PFSK-1 (cell line): ENCODE results near the gene SPAG7.

Experiments
- POLR2AphosphoS5 ChIP-seq: IDR thresholded peaks from 2 replicates; pipeline ENCODE4 v1.6.1; 2012; ENCODE audit warnings: low read depth, mild to moderate bottlenecking, control low read depth, low read length, moderate library complexity
- TF ChIP-seq, protein P1 (sequence below), 2 experiments: IDR thresholded peaks; 2 replicates each; pipeline versions ENCODE4 v1.6.1 to v1.8.0; 2011 to 2012; ENCODE audit warnings: low read depth in 2 of 2, low read length in 2 of 2, control low read depth in 1 of 2, inconsistent platforms in 1 of 2, mild to moderate bottlenecking in 1 of 2, moderate library complexity in 1 of 2; ENCODE audit not compliant: insufficient read depth in 1 of 2

DNA sequence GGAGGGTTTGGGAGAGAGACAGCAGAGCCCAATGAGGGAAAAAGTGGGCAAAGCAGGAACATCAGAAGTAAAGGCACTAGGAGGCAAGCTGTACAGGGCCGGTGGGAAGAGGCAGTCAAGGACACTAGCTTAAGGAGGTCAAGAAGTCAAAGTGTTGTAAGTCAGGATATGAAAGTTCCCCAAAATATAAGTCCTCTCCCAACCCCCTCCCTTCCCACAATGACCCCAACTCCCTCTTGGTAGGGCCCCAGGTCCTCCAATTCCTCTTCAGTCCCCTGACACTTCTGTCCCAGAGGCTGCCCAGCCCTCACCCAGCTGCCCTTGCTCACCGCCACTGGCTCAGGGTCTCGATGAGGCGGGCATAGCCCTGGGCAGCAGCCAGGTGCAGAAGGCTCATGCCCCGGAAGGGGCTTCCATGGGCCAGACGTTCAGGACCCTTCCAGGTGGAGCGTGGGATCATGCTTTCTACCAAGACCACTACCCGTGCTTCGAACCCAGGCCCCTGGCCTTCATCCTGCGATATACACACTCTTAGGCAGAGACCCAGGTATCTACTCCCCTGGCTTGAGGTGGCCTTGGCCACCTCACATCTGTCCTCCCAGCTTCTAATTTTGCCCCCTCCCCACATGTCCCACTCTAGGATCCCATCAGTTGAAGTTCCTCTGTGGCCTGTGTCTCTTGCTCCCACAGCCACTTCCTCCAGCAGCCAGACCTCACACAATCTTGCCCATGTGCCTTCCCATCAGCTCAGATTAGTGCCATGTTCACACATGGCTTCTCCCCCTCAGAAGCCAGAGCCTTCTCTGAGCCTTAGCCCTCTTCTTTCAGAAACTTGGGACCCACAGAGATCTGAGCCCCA lies 5.9 kb upstream of the SPAG7 start:
- no peak; the same call in none of the 2 replicates for TF ChIP-seq POLR2AphosphoS5
- TF ChIP-seq, protein P1, sequence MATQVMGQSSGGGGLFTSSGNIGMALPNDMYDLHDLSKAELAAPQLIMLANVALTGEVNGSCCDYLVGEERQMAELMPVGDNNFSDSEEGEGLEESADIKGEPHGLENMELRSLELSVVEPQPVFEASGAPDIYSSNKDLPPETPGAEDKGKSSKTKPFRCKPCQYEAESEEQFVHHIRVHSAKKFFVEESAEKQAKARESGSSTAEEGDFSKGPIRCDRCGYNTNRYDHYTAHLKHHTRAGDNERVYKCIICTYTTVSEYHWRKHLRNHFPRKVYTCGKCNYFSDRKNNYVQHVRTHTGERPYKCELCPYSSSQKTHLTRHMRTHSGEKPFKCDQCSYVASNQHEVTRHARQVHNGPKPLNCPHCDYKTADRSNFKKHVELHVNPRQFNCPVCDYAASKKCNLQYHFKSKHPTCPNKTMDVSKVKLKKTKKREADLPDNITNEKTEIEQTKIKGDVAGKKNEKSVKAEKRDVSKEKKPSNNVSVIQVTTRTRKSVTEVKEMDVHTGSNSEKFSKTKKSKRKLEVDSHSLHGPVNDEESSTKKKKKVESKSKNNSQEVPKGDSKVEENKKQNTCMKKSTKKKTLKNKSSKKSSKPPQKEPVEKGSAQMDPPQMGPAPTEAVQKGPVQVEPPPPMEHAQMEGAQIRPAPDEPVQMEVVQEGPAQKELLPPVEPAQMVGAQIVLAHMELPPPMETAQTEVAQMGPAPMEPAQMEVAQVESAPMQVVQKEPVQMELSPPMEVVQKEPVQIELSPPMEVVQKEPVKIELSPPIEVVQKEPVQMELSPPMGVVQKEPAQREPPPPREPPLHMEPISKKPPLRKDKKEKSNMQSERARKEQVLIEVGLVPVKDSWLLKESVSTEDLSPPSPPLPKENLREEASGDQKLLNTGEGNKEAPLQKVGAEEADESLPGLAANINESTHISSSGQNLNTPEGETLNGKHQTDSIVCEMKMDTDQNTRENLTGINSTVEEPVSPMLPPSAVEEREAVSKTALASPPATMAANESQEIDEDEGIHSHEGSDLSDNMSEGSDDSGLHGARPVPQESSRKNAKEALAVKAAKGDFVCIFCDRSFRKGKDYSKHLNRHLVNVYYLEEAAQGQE (IDR thresholded peaks at IDR 0.05; ENCODE audit: insufficient read depth in 1 of 2, low read depth in 2 of 2, low read length in 2 of 2): no peak
